GM21786 (cell line): Measurements from ENCODE around the gene BEND5.
A peak's percentile ranks its signal among the peaks of the same experiment; 100 is the strongest.

ENCODE experiments used
- ATAC-seq: cut with Tn5 transposase; IDR thresholded peaks from one replicate; pipeline ENCODE4 v1.9.1; 2021; ENCODE audit not compliant: unreplicated experiment

Gene BEND5

GRCh38 chr1:48725341-48726046 lies 51.2 kb downstream of the BEND5 start:
- no peak for ATAC-seq

GRCh38 chr1:48720929-48721328 lies 55.8 kb downstream of the BEND5 start:
- ATAC-seq: no peak

GRCh38 chr1:48718705-48719104 lies 58.0 kb downstream of the BEND5 start:
- ATAC-seq: no peak

DNA sequence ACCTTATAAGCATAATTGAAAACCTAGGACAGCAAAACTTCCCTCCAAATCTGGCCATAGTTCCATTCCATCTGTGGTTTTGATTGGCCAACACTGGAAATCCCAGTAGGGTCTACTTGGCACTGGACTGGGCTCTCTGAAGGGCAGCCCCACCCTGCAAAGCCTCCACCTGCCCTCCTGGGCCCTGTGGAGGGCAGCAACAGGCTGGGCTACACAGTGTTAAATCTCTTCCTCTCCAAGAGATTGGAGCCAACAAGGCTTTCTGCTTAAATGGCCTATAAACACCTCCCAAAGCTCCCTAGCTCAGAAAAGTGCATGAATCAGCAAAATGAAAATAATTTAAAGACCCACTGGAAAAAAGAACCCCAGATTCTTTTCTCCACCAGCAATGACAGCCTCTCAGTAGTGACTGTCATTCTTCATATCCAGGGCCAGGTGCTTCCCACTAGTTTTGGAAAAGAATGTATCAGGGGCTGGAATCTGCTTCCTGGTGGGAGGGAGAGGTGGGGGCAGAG lies 58.5 kb downstream of the BEND5 start:
- no peak for ATAC-seq

- no peak for ATAC-seq
Observed at GRCh38 chr1:48717082-48717481, 59.6 kb downstream of the BEND5 start.

DNA sequence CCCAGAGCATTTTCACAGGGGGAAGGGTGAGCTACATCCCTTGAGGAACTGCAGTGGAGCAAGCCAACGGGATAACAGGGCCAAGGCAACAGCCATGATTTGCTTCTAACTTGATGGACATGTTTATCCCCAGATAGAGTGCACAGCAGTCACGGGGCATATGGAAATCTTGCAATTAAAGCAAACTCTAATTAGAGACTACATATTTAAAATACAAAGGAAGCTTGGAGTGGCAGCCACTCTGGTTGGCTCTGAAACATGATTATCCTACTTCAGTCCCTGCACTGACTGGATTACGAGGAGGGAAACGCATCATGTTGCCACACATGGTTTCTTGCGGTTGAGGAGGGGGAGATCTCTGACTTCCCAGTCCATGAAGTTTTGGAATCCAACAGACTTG lies 60.8 kb downstream of the BEND5 start:
- no peak for ATAC-seq

- ATAC-seq: no peak
Observed at GRCh38 chr1:48710915-48711314, 65.8 kb downstream of the BEND5 start.

- no peak for ATAC-seq
Observed at GRCh38 chr1:48710318-48710717, 66.4 kb downstream of the BEND5 start.

- ATAC-seq: no peak
Observed at GRCh38 chr1:48704736-48705135, 72.0 kb downstream of the BEND5 start.

- no peak for ATAC-seq
Observed at GRCh38 chr1:48701445-48701844, 75.2 kb downstream of the BEND5 start.

GRCh38 chr1:48697066-48697707 lies 79.5 kb downstream of the BEND5 start:
- ATAC-seq: peak; percentile 77

- no peak for ATAC-seq
Observed at GRCh38 chr1:48695161-48695560, 81.5 kb downstream of the BEND5 start.

DNA sequence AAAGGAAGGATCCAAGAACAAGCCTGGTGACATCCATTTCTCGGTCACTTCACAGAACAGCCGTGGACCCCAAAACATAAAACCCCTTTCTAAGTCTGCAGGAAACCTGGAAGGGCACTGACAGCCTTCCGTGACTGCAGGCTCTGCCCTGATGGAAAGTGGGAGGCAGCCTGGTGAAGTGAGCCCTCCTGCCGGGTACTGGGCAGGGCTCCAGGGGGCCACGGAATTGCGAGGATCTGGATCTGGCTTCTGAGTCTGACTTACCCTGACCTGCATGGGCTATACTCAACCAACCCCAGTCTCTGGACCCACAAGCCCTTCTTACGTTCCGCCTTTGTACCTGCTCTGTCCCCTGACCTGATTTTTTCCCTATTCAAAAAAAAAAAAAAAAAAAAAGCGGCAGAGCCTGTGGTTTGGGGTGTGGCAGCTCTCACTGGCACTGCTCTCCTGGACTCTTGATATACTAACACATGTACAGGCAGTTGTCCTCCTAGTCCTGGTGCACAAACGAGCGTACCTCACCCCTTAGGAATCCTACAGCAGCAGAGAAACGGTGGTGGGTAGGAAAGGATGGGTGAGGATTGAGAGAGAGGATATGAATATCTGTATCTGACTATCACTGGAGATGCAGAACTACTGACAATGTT lies 82.9 kb downstream of the BEND5 start:
- ATAC-seq: no peak

DNA sequence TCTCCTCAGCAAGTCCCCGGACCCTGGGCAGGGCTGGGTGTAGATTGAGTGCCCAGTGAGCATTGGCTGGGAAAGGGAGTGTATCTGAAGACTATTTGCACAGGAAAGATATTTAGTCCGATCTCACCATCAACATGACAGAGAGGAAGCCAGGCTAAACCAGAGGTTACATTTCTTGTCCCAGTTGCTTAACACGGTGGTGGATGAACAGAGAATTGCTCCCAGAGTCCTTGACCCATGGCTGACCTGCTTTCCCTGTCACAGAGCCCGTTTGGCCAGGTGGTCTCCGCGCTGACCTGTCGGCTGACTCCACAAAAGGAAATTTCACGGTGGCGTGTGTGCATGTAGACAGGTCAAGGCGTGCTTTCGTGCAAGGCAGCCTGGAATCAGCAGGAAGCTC lies 83.5 kb downstream of the BEND5 start:
- ATAC-seq: no peak

- ATAC-seq: no peak
Observed at GRCh38 chr1:48692235-48692634, 84.5 kb downstream of the BEND5 start.

GRCh38 chr1:48691429-48692001 lies 85.2 kb downstream of the BEND5 start:
- ATAC-seq: no peak

DNA sequence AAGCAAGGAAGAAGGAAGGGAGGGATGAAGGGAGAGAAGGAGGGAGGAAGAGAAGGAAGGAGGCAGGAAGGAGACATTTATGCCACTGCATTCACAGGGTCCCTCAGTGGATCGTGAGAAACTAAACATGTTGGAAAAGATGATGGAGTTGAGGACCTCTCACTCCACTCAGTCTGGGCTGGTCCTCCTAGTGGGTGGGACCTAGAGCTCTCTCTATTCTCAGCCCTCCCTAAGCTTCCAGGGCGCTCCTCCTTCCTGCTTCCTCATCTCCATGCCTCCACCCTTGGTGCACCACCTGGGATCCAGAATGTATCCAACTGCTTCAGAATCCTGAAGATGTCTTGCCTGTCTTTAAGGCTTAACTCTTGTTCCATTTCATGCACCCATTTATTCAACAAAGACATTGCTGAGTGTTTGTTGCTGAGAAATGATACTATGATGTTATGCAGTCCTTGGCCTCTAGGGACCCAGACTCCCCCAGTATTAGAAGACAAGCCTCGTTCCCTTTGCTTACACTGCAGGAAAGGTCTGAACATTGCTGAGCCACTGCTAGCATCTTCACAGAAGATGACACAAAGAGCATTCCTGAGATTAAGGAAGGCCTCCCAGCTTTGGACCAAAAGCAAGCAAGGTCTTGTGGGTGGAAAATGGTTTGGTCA lies 88.5 kb downstream of the BEND5 start:
- no peak for ATAC-seq

GRCh38 chr1:48687282-48688045 lies 89.2 kb downstream of the BEND5 start:
- no peak for ATAC-seq

DNA sequence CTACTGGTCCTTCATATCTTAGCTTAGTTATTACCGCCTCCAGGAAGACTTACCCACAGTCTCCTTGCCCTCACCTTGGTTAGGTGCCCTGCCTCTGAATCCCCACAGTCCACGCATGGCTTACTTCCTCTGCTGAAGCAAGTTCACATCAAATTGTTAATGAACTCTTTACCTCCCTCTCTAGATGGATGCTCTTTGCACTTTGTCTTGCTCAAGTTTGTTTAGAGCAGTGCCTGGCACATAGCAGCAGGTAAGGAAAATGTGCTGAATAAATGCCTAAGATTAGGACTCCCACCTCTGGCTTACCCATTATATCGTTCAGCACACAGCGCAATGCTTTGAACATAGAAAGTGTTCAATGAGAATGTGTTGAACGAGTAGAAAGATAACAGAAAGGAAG lies 90.5 kb downstream of the BEND5 start:
- ATAC-seq: no peak

GRCh38 chr1:48684381-48684780 lies 92.3 kb downstream of the BEND5 start:
- no peak for ATAC-seq

GRCh38 chr1:48683839-48684238 lies 92.9 kb downstream of the BEND5 start:
- no peak for ATAC-seq
